ENCODE results near the gene EPHA3. TPM values are rescaled to one million over a fixed set of nuclear protein-coding genes. Genes with fewer than 3 reads are reported as not detected.

EPHA3 gene
- total and polyA plus RNA-seq, 9 of the 15 experiments (the other 6 are each of a cell fraction or from before 2014, with no cell fraction given), result not detected

GRCh38 chr3:89455240-89455639 lies 347.8 kb downstream of the EPHA3 start (continued):
- no peak for TF ChIP-seq ZMIZ1 (IDR thresholded peaks at IDR 0.05; ENCODE audit: low read depth in 2 of 2, low read length in 2 of 2)
- TF ChIP-seq POLR2AphosphoS5 (IDR thresholded peaks at IDR 0.05; ENCODE audit: control insufficient read depth, insufficient read depth, low read depth, low read length), result no peak

- no peak for FAIRE-seq
- Histone ChIP-seq H3K9me3 (replicated peaks; ENCODE audit: control insufficient read depth, insufficient read depth, low read depth, low read length) (no peaks in the 10 kb centered on the region), H3K79me2 (ENCODE audit: control insufficient read depth, insufficient read depth, low read length) (no peaks in the 10 kb centered on the region), H3K4me2 (ENCODE audit: insufficient read depth, low read length) (no peak overlapping the region), H3K27ac (ENCODE audit: extremely low read depth, low read depth, low read length) (no peak overlapping the region), H4K20me1 (replicated peaks; ENCODE audit: control insufficient read depth, insufficient read depth, low read length) (no peaks in the 10 kb centered on the region), H3K4me3 (no peak overlapping the region), H3K4me1 (replicated peaks in 1 of 2; ENCODE audit: control insufficient read depth in 2 of 2, insufficient read depth in 2 of 2, low read length in 2 of 2) (no peaks in the 10 kb centered on the region), H2AFZ (ENCODE audit: low read depth, low read length) (no peak overlapping the region), H3K36me3 (ENCODE audit: control insufficient read depth, insufficient read depth, low read length) (no peaks in the 10 kb centered on the region), H3K27me3 (ENCODE audit: control insufficient read depth in 2 of 2, insufficient read depth in 2 of 2, low read length in 2 of 2) (no peaks in the 10 kb centered on the region), H3K9ac (ENCODE audit: insufficient read depth in 1 of 2, low read depth in 2 of 2, low read length in 2 of 2) (no peak overlapping the region), H3K9me1 (ENCODE audit: control insufficient read depth, insufficient read depth, low read length) (no peaks in the 10 kb centered on the region)
- DNase-seq (ENCODE audit: extremely low read depth in 1 of 4, low spot score in 3 of 4), result no peak
- 0% methylated on average over 3 of the region's 4 CpGs for WGBS (ENCODE audit: insufficient coverage, low coverage, missing lambda C conversion rate)
- BruUV-seq (replicated peaks), result no TSS peak
- ATAC-seq, result no peak
- ChIA-PET CTCF (ENCODE audit: low intra/inter-chr PET ratio) (interaction anchor here (0.6 kb wide), 1 partner anchor 200 kb away, joined by 9 read pairs; no protein-coding TSS in a partner anchor), POLR2A (no interaction called here)
- intact Hi-C loops (cut with micrococcal nuclease), result no loop called here
- in situ Hi-C loops (cut with MboI), result no loop called here
- TF ChIP-seq NONO (IDR thresholded peaks at IDR 0.05; ENCODE audit: low read depth in 2 of 2, low read length in 1 of 2) (no peak), SIRT6 (IDR thresholded peaks at IDR 0.05; ENCODE audit: low read depth, low read length) (no peak), ZNF124 (CRISPR knock-in tag; IDR thresholded peaks at IDR 0.05) (no peak), MYBL2 (IDR thresholded peaks at IDR 0.05; ENCODE audit: low read depth) (no peak), MYBL2 (CRISPR knock-in tag; IDR thresholded peaks at IDR 0.05; ENCODE audit: borderline replicate concordance) (no peak), POLR2AphosphoS5 (IDR thresholded peaks at IDR 0.05; ENCODE audit: control insufficient read depth, insufficient read depth, low read depth, low read length) (no peak), MIER1 (IDR thresholded peaks at IDR 0.05; ENCODE audit: low read depth) (no peak), ZNF79 (CRISPR knock-in tag; IDR thresholded peaks at IDR 0.05; ENCODE audit: low read depth) (no peak), TAF7 (tag; IDR thresholded peaks at IDR 0.05) (no peak), MED1 (CRISPR knock-in tag; IDR thresholded peaks at IDR 0.05; ENCODE audit: borderline replicate concordance) (no peak), CREB1 (IDR thresholded peaks at IDR 0.05) (no peak), CREB1 (CRISPR knock-in tag; IDR thresholded peaks at IDR 0.05) (no peak), GATAD2A (IDR thresholded peaks at IDR 0.05) (no peak), KDM2B (CRISPR knock-in tag; IDR thresholded peaks at IDR 0.05) (no peak)
- TF ChIP-seq, protein P1, sequence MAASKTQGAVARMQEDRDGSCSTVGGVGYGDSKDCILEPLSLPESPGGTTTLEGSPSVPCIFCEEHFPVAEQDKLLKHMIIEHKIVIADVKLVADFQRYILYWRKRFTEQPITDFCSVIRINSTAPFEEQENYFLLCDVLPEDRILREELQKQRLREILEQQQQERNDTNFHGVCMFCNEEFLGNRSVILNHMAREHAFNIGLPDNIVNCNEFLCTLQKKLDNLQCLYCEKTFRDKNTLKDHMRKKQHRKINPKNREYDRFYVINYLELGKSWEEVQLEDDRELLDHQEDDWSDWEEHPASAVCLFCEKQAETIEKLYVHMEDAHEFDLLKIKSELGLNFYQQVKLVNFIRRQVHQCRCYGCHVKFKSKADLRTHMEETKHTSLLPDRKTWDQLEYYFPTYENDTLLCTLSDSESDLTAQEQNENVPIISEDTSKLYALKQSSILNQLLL (CRISPR knock-in tag; IDR thresholded peaks at IDR 0.05; ENCODE audit: borderline replicate concordance), result no peak
- TF ChIP-seq, protein P2, sequence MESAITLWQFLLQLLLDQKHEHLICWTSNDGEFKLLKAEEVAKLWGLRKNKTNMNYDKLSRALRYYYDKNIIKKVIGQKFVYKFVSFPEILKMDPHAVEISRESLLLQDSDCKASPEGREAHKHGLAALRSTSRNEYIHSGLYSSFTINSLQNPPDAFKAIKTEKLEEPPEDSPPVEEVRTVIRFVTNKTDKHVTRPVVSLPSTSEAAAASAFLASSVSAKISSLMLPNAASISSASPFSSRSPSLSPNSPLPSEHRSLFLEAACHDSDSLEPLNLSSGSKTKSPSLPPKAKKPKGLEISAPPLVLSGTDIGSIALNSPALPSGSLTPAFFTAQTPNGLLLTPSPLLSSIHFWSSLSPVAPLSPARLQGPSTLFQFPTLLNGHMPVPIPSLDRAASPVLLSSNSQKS (CRISPR knock-in tag; IDR thresholded peaks at IDR 0.05), result no peak
Measured at GRCh38 chr3:89467898-89468363, 360.5 kb downstream of the EPHA3 start.

Data from K562 (cell line).